PC-9 (cell line): Measurements from ENCODE around the gene GPR37L1.

Source experiments
- EZH2 ChIP-seq: fragments of 200-600 bp; sonication (generic); IDR thresholded peaks from 2 replicates; pipeline ENCODE4 v1.8.0; 2017; ENCODE audit warnings: antibody characterized with exemption, low read depth
- TF ChIP-seq, protein P1 (sequence below): fragments of 200-600 bp; sonication (generic); conservative IDR thresholded peaks from 2 replicates; pipeline ENCODE4 v1.6.1; 2017; ENCODE audit warnings: mixed run types, antibody characterized with exemption, mild to moderate bottlenecking, moderate library complexity

DNA sequence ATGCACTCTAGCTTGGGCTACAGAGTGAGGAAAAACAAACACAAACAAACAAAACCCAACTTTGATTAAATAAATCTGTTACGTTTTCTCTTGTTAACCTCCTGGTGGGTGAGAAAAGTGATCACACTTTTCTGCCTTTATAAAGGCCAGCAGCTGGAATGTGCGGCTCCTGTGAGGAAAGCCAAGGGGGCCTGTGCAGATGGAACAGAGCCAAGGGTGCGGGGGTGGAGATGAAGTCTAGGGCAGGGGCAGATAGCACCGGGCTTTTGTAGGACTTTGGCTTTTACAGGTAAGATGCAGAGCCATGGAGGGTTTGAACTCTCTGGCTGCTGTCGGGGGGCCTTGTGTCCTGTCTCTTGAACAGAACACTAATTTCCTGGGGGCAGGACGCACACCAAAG, 40.7 kb upstream of the GPR37L1 start:
- TF ChIP-seq, protein P1, sequence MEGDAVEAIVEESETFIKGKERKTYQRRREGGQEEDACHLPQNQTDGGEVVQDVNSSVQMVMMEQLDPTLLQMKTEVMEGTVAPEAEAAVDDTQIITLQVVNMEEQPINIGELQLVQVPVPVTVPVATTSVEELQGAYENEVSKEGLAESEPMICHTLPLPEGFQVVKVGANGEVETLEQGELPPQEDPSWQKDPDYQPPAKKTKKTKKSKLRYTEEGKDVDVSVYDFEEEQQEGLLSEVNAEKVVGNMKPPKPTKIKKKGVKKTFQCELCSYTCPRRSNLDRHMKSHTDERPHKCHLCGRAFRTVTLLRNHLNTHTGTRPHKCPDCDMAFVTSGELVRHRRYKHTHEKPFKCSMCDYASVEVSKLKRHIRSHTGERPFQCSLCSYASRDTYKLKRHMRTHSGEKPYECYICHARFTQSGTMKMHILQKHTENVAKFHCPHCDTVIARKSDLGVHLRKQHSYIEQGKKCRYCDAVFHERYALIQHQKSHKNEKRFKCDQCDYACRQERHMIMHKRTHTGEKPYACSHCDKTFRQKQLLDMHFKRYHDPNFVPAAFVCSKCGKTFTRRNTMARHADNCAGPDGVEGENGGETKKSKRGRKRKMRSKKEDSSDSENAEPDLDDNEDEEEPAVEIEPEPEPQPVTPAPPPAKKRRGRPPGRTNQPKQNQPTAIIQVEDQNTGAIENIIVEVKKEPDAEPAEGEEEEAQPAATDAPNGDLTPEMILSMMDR, result no peak
- no peak for TF ChIP-seq EZH2
